GM13977 (cell line): ENCODE data around the gene KDELR3.

Source experiments
- DNase-seq: peaks from one replicate; pipeline ENCODE4 v3.0.0; 2012; ENCODE audit warnings: low spot score
- CTCF ChIP-seq: IDR thresholded peaks from 2 replicates; pipeline ENCODE4 v1.5.1; 2012; ENCODE audit warnings: mild to moderate bottlenecking, control low read depth; ENCODE audit not compliant: insufficient read depth; ENCODE audit errors: extremely low read depth, missing control alignments
- in situ Hi-C: fragments of 300-500 bp; cut with MboI; formaldehyde crosslinking; loops from one replicate; pipeline ENCODE4 v1.12.0; 2022; ENCODE audit warnings: low sequenced_read_pairs, low pct_unique_long_range_greater_than_20kb, mixed read lengths, inconsistent platforms; ENCODE audit not compliant: unreplicated experiment

The KDELR3 gene

GRCh38 chr22:38494498-38494897 lies 26.6 kb downstream of the KDELR3 start:
- in situ Hi-C loops = no loop called here
- no peak for DNase-seq
- TF ChIP-seq CTCF = no peak

- in situ Hi-C loops = no loop called here
- no peak for TF ChIP-seq CTCF
- no peak for DNase-seq
Observed at GRCh38 chr22:38494939-38495338, 27.0 kb downstream of the KDELR3 start.

GRCh38 chr22:38497869-38498268 lies 30.0 kb downstream of the KDELR3 start:
- no peak for DNase-seq
- in situ Hi-C loops = no loop called here

DNA sequence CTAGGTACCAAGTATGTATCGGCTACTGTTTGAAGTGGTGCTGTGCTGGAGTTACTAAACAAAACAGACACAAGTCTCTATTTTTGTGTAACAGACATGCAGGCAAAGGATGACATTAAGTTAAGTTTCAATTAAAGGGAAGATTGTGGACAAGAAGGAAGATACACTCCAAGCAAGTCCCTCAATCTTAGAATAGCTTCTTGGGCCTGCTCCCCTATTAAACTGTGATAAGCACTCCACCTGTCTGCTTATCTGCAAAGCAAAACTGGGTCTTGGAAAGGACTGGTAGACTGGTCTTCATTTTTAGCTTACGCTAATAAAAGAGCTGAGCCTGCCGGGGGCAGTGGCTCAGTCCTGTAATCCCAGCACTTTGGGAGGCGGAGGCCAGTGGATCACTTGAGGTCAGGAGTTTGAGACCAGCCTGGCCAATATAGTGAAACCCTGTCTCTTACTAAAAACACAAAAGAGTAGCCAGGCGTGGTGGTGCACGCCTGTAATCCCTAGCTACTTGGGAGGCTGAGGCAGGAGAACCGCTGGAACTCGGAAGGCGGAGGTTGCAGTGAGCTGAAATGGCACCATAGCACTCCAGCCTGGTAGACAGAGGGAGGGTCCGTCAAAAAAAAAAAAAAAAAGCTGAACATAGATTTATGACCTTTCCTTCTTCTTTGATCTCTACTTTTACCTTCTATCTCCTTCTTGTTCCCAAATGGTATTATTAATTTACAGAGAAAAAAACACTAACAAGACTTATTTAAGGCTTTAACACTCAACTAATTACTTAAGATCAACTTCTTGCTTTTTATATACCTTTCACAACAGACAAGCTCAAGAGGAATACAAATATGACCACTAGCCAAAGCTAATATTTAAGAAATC lies 34.1 kb downstream of the KDELR3 start:
- DNase-seq = no peak
- in situ Hi-C loops = no loop called here
- TF ChIP-seq CTCF = no peak

More at GRCh38 chr22:38497869-38498268, 30.0 kb downstream of the KDELR3 start:
- no peak for TF ChIP-seq CTCF

GRCh38 chr22:38503021-38503420 lies 35.1 kb downstream of the KDELR3 start:
- no peak for TF ChIP-seq CTCF
- in situ Hi-C loops = no loop called here
- no peak for DNase-seq

DNA sequence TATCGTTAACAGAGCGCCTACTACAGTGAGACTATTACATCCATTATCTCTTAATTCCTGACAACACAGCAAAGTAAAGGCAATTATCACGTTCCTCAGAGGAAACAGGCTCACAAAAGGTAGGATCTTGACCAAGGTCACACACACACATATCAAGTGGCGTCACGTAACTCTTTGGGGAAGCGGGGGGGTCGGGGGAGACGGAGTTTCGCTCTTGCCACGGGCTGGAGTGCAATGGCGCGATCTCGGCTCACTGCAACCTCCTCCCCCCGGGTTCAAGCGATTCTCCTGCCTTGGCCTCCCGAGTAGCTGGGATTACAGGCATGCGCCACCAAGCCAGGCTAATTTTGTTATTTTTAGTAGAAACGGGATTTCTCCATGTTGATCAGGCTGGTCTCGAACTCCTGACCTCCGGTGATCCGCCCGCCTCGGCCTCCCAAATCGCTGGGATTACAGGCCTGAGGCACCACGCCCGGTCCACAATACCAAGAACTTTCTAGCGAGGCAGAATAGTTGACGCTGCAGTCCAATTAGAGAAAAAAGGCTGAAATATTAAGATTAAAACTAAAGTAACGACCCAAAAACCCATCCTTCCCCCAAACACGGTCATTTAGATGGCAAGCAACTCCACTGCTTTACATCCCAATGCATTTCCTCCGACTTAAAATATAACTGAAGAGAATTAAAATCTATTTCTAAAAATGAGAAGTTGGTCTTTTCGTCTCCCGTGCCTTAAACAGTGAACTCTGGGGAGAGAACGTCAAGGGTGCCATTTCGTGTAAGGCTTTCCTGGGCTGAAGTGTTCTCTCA lies 37.0 kb downstream of the KDELR3 start:
- in situ Hi-C loops = no loop called here
- peak; percentile 55 for DNase-seq
- no peak for TF ChIP-seq CTCF
